Skin epidermis (tissue), 12 donors: Measurements from ENCODE around the gene LRSAM1.
A peak's percentile ranks its signal among the peaks of the same experiment; 100 is the strongest.

Experiments used
- H3K27ac ChIP-seq, 21 experiments: fragments of 200-600 bp; sonication (generic) in 11 of 21; one replicate each; pipeline ENCODE4 v1.5.0; 2020; ENCODE audit warnings: mild to moderate bottlenecking in 3 of 21, inconsistent platforms in 2 of 21, moderate library complexity in 2 of 21
- H3K4me3 ChIP-seq, 7 experiments: fragments of 200-600 bp; sonication (generic) in 2 of 7; one replicate each; pipeline ENCODE4 v1.5.0; 2020; ENCODE audit warnings: inconsistent platforms in 2 of 7, mild to moderate bottlenecking in 2 of 7, moderate library complexity in 1 of 7

LRSAM1 gene

DNA sequence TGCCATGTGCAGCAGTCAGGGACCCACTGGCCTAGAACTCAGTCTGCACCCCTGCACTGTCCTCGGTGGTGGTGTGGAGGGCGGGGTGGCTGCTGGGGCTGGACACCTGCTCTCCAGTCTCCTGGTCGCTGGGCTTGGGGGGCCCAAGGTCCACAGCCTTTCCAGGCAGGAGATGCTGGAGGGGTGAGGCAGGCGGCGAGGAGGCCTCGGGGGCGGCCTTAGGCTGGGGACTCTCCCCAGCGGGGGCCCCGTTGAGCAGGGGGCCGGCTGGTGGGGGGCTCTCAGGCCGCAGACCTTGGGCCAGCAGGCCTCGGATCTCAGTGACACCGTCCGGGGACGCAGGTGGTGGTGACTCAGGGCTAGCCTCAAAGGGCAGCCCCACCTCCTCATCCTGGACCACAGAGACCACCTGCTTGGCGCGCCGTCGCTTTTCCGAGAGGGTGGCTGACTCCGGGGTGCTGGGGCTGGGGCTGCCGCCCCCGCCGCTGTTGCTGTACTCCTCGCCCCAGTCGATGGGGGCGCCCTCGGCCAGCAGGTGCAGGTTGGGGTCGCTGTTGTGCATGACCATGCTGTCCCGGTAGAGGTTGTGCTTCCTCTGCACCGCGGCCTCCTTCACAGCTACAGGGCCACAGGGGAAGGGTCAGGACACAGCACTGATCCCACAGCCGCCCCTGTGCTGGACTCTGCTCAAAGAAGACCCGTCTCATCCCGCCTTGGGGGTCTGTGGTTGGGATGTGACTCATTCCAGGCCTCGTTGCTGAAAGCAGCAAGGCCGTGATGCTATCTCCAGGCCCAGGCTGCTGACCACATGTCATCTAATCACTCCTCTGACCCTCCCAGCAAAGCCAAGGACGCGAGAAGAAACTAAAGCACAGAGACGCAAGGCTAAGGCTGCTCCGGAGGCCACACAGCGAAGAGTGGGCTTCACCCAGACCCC lies 55.8 kb downstream of the LRSAM1 start:
- Histone ChIP-seq H3K27ac (peak overlapping the region in 7 of 21 experiments; percentile 3 to 69 (median 46)), H3K4me3 (no peak overlapping the region)

DNA sequence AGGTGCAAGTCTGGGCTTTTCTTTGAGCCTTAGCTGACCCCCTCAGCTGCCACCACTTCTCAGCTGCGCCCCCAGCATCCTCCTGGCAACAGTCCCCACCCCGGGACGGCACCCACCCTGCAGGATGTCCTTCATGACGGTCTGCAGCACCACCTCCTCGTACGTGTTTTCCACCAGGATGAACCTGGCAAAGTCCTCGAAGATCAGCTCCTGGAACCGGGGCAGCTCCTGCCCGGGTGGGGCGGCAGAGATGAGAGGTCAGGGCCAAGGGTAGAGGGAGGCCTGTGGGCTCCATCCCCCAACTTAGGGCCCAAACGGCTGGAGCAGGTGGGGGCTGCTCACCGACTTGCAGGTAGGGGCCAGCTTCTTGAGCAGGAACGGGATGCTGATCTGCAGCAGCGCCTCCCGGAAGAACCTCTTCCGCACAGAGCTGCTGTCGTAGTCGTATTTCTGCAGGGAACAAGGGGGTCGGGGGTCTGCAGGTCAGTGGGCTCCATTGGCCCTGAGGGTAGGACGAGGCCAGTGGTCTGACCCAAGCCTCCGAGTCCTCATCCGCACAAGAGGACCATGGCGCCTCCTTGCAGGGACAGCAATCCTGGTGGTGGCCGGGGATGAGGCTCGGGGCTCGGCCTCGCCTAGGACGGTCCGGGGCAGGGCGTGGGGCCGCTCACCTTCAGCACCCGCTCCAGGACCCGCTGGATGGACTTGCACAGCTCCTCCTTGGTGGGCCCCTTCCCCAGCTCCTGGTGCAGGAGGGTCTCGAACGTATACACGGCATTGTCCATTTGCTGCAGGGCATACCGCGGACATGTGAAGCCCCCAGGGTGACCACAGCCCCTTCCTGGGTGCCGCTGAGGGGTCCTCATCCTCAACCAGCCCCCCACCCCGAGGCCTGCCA lies 56.7 kb downstream of the LRSAM1 start:
- Histone ChIP-seq H3K27ac (no peak overlapping the region), H3K4me3 (no peak overlapping the region)

- Histone ChIP-seq H3K4me3 (no peak overlapping the region), H3K27ac (no peak overlapping the region)
These were observed 57.6 kb downstream of the LRSAM1 start for GRCh38 chr9:127508901-127509260.

- no peak overlapping the region for H3K4me3 ChIP-seq
- peak overlapping the region in 1 of 21 experiments; percentile 27 for H3K27ac ChIP-seq
These were observed 58.1 kb downstream of the LRSAM1 start for GRCh38 chr9:127509261-127509954.

- Histone ChIP-seq H3K27ac (peak overlapping the region in 2 of 21 experiments; percentile 27 to 52), H3K4me3 (no peak overlapping the region)
These were observed 58.6 kb downstream of the LRSAM1 start for GRCh38 chr9:127509955-127510299.

GRCh38 chr9:127514468-127514867 lies 63.2 kb downstream of the LRSAM1 start:
- H3K4me3 ChIP-seq: no peak overlapping the region
- H3K27ac ChIP-seq: no peak overlapping the region

- Histone ChIP-seq H3K4me3 (no peak overlapping the region), H3K27ac (no peak overlapping the region)
These were observed 65.7 kb downstream of the LRSAM1 start for GRCh38 chr9:127516835-127517607.

- H3K27ac ChIP-seq: peak overlapping the region in 6 of 21 experiments; percentile 17 to 87 (median 72)
These were observed 66.3 kb downstream of the LRSAM1 start for GRCh38 chr9:127517620-127518019.

GRCh38 chr9:127518091-127518856 lies 67.0 kb downstream of the LRSAM1 start:
- peak overlapping the region in 13 of 21 experiments; percentile 1 to 87 (median 49) for H3K27ac ChIP-seq
- H3K4me3 ChIP-seq: no peak overlapping the region

More at GRCh38 chr9:127517620-127518019, 66.3 kb downstream of the LRSAM1 start:
- no peak overlapping the region for H3K4me3 ChIP-seq

- no peak overlapping the region for H3K4me3 ChIP-seq
- peak overlapping the region in 15 of 21 experiments; percentile 0 to 87 (median 64) for H3K27ac ChIP-seq
These were observed 68.2 kb downstream of the LRSAM1 start for GRCh38 chr9:127519301-127520166.

- H3K4me3 ChIP-seq: no peak overlapping the region
- peak overlapping the region in 20 of 21 experiments; percentile 54 to 88 (median 78) for H3K27ac ChIP-seq
These were observed 69.9 kb downstream of the LRSAM1 start for GRCh38 chr9:127520941-127521918.

- H3K4me3 ChIP-seq: no peak overlapping the region
- peak overlapping the region; percentile 18 to 88 (median 78) for H3K27ac ChIP-seq
These were observed 70.6 kb downstream of the LRSAM1 start for GRCh38 chr9:127521919-127522304.

GRCh38 chr9:127522727-127523126 lies 71.4 kb downstream of the LRSAM1 start:
- H3K4me3 ChIP-seq: no peak overlapping the region

GRCh38 chr9:127523312-127523851 lies 72.1 kb downstream of the LRSAM1 start:
- Histone ChIP-seq H3K4me3 (no peak overlapping the region), H3K27ac (peak overlapping the region in 1 of 21 experiments; percentile 22)

More at GRCh38 chr9:127522727-127523126, 71.4 kb downstream of the LRSAM1 start:
- H3K27ac ChIP-seq: peak overlapping the region; percentile 18 to 88 (median 78)

- Histone ChIP-seq H3K4me3 (no peak overlapping the region), H3K27ac (peak overlapping the region in 3 of 21 experiments; percentile 4 to 22 (median 11))
These were observed 73.1 kb downstream of the LRSAM1 start for GRCh38 chr9:127524373-127524772.
